Measurements from ENCODE around the gene LRRC36. TPM values are rescaled to one million over a fixed set of nuclear protein-coding genes. Genes with fewer than 3 reads are reported as not detected.

LRRC36 gene, protein sequence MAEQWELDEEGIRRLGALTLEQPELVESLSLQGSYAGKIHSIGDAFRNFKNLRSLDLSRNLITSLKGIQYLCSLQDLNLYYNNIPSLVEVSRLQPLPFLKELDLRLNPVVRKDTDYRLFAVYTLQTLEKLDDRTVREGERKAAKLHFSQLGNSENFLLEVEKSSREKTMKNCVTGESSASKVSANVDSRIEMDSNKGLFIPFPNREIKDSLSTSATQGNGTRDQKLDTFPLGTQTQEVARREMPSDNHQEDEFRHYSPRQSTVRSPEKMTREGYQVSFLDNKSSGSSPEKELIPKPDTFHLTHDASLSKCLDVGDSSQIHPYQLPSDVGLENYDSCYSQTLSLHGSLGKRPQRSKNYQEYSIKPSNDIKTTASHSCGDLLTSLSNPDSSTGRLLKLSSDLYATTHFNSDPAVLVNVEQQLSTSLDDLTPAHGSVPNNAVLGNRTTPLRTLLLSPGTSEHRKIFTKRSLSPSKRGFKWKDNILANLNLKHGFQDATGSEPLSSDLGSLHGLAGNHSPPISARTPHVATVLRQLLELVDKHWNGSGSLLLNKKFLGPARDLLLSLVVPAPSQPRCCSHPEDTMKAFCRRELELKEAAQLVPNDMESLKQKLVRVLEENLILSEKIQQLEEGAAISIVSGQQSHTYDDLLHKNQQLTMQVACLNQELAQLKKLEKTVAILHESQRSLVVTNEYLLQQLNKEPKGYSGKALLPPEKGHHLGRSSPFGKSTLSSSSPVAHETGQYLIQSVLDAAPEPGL
- not detected in 2 replicates for total RNA-seq

DNA sequence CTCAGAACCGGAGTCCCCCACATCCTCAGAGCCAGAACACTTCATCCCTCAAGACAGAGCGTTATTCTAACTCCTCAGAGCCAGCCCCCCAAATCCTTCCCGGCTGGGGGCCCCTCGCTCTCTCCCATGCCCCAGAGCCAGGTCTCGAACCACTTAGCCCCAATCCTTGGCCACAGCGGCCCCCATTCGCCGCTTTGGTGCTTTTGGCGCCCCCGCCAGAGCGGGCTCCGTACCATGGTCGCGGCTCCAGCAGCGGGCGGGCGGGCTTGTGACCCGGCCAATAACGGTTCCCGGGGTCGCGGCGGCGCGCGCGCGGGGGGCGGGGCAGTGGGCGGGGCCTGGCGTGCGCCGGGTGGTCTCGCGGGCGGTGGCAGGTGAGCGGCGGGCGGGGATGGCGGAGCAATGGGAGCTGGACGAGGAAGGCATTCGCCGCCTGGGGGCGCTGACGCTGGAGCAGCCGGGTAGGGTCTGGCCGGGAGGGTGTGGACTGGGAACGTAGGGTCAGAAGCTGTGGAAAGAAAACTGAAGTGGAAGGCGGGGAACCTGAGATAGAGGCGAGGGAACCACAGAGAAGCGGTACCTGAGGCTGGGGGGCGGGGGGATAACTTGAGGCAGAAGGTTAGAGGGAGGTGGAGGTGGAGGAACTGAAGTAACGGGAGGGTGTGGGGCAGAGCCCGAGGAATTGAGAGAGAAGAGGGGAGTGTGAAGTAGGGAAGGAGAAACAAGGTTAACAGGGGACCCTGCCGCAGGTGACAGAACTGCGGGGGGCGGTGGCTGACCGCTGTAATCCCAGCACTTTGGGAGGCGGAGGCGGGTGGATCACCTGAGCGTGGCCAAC is at the start of gene LRRC36, which contains the start of gene KCTD19:
Gene LRRC36, plus strand, starts transcription at position 344 of the 838 bp plus-strand sequence. Its CDS starts 48 bp downstream, at position 392.
Gene KCTD19, minus strand, starts transcription at position 270 of the 838 bp plus-strand sequence. Its CDS starts 34 bp downstream, at position 236.

DNA sequence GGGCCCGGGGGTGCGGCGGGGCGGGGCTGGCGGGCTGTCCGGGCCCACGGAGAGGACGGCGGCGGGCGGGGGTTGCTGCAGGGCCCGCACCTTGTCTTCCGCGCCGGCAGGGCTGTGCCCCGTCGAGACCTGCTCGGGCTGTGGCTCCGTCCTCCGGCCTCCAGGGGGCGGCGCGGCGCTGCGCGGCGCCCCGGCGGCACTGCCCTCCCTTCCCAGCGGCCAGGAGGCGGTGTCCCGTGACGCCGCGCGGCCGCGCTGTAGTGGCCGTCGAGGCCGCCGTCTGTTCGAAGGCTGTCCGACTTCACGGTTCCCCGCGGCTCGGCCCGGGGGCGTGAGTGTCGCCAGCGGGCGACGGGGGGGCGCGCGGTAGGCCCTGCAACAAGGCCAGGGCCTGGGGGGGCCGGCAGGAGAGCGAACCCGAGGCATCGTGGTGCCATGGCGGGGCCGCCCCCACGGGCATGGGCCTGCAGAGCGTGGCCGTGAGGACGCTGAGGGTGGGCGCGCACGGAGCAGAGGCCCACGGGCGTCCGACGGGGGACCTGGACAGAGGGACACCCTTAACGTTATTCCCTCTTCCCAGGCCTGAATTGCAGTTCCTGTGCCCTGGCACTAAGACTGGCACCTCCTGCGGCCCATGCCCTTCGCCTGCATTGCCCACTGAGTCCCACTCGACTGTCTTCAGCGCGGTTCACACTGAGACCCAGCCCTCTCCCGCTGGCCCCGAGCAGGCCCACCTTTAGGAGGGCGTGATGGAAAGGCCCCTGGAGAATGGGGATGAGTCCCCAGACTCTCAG is 47.1 kb upstream of the LRRC36 start, which contains the start of gene PLEKHG4:
Gene PLEKHG4, plus strand, starts transcription at position 237 of the 794 bp plus-strand sequence. Its CDS starts 513 bp downstream, at position 750.

DNA sequence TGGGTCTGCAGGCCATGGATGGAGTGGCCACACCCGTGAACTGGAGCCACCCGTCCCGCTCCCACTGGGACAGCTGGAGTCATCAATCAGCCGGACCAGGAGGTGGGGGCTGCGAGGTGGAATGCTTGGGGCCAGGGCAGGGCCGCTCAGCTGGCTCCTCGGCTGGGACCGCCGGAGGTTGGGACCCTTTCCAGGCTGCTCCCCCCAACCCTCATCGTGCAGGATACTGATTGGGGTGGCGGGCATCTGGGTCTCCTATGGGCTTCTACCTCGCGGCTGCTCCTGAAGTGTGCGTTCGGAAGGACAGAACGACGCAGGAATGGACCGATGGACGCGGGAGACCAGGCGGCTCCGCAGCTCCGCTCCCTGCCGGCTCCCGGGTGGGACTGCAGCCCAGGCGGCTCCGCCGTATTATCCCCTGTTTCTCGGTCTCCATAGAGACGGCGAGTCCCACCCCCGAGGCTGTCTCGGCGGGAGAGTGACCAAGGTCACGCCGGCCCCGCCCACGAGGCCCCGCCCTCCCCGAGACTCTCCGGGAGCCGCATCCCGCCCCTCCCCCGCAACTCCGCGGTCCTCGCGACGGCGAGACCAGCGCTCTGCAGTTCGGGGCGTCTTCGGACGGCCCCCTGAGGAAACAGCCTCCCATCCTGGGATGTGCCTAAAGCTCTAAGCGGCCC is 66.6 kb downstream of the LRRC36 start, which contains the start of gene TPPP3:
Gene TPPP3, minus strand, starts transcription at position 388 of the 677 bp plus-strand sequence. CDS start 2,387 bp downstream, outside the sequence.

DNA sequence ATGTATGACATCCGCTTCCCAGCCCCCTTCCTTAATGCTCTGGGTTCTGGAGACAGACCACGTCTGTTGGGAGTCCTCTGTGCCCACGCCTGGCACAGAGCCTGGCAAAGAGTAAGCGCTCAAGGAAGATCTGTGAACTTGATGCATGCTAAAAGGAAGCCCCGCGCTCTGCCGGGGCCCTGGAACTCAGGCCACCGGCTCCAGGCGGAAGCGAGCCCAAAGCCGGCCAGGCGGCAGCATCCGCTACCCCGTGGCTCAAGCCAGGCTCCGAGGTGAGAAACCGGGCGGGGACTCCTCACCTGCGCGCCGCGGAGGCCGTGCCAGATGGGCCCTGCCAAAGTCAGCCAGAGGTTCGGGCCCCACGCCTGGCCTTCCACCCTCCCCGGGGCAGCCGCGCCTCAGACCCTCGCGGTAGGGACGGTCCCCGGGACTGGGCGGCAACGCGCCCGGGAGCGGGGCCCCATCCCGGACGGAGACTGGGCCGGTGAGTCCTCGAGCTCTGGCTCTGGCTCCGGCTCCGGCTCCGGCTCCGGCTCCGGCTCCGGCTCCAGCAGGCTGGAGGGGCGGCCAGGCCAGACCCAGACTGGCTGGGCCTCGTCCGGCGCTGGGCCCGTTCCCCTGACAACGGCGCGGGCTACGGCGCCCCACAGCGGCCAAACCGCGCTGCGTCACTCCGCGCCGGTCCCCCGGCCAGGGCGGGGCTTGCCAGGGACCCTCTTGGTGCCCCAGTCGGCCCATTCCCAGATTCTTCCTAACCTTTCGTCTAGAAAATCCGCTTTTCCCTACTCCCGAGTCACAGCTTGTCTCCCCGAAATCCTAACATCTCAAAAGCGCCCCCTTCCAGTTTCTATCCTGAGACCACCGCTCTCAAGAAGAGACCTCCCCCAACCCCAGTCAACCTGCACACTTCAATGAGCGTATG is 89.5 kb downstream of the LRRC36 start, which contains the start of gene ZDHHC1:
Gene ZDHHC1, minus strand, starts transcription at position 606 of the 922 bp plus-strand sequence. CDS start 8,702 bp downstream, outside the sequence.

DNA sequence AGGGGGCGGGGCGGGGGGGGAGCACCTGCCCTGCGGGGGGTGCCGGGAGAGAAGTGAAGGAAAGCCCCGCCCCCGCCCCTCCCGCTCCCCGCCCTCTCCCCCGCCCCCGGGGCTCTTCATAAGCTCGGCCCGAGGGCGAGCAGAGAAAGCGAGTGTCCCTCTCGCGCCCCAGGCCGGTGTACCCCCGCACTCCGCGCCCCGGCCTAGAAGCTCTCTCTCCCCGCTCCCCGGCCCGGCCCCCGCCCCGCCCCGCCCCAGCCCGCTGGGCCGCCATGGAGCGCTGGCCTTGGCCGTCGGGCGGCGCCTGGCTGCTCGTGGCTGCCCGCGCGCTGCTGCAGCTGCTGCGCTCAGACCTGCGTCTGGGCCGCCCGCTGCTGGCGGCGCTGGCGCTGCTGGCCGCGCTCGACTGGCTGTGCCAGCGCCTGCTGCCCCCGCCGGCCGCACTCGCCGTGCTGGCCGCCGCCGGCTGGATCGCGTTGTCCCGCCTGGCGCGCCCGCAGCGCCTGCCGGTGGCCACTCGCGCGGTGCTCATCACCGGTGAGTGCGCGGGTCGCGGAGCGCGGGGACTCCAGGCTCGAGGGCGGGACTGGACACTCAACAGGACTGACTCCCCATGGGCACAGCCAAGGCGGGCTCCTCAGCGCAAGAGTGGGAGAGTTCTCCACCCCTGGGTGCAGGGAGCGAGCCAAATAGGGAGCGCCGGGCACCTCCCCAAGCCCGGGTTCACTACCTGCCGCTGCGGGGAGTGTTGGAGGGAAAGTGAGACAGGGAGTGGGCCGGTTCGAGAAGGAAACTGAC is 104.6 kb downstream of the LRRC36 start, which contains the start of gene HSD11B2:
Gene HSD11B2, plus strand, starts transcription at position 145 of the 798 bp plus-strand sequence. Its CDS starts 128 bp downstream, at position 273.

Other genes with a start within 250 kb of the LRRC36 start
- gene PHAF1, start 216.9 kb upstream of the LRRC36 start, total RNA-seq = 9.5 and 15.7 TPM in 2 replicates
- 59.2 and 71.5 TPM in 2 replicates for gene B3GNT9, start 175.8 kb upstream of the LRRC36 start, total RNA-seq
- 25.2 and 28.0 TPM in 2 replicates for gene TRADD, start 166.9 kb upstream of the LRRC36 start, total RNA-seq
- gene FBXL8, start 166.9 kb upstream of the LRRC36 start, total RNA-seq = 17.1 and 20.8 TPM in 2 replicates
- gene HSF4, start 162.1 kb upstream of the LRRC36 start, total RNA-seq = 5.3 and 7.7 TPM in 2 replicates
- 20.3 and 26.3 TPM in 2 replicates for gene NOL3, start 156.3 kb upstream of the LRRC36 start, total RNA-seq
- 8.7 and 16.3 TPM in 2 replicates for gene MATCAP1, start 142.9 kb upstream of the LRRC36 start, total RNA-seq
- gene EXOC3L1, start 136.7 kb upstream of the LRRC36 start, total RNA-seq = 0.69 and 1.3 TPM in 2 replicates
- gene E2F4, start 134.7 kb upstream of the LRRC36 start, total RNA-seq = 49.0 and 49.8 TPM in 2 replicates
- gene ELMO3, start 127.7 kb upstream of the LRRC36 start, total RNA-seq = 0.06 and 0.83 TPM in 2 replicates
- 33.8 and 46.5 TPM in 2 replicates for gene TMEM208, start 99.7 kb upstream of the LRRC36 start, total RNA-seq
- 18.8 and 22.7 TPM in 2 replicates for gene FHOD1, start 79.3 kb upstream of the LRRC36 start, total RNA-seq
- gene SLC9A5, start 77.8 kb upstream of the LRRC36 start, total RNA-seq = 0.05 and 0.56 TPM in 2 replicates
- 6.8 and 13.0 TPM in 2 replicates for gene PLEKHG4, start 47.3 kb upstream of the LRRC36 start, total RNA-seq
- not detected in 2 replicates for gene KCTD19, start 74 bp upstream of the LRRC36 start, total RNA-seq
- not detected in 2 replicates for gene TPPP3, start 66.7 kb downstream of the LRRC36 start, total RNA-seq
- 8.8 and 11.4 TPM in 2 replicates for gene ZDHHC1, start 89.7 kb downstream of the LRRC36 start, total RNA-seq
- 0.93 and 2.0 TPM in 2 replicates for gene HSD11B2, start 104.3 kb downstream of the LRRC36 start, total RNA-seq
- 99.7 and 107 TPM in 2 replicates for gene ATP6V0D1, start 154.3 kb downstream of the LRRC36 start, total RNA-seq
- not detected in 2 replicates for gene AGRP, start 156.7 kb downstream of the LRRC36 start, total RNA-seq
- gene RIPOR1, start 202.0 kb downstream of the LRRC36 start, total RNA-seq = 34.4 and 46.2 TPM in 2 replicates
- 12.5 and 19.1 TPM in 2 replicates for gene CTCF, start 235.7 kb downstream of the LRRC36 start, total RNA-seq

Measured in cardiac ventricle fibroblast (primary cell).